ENCODE data around the gene POLL.

DNA sequence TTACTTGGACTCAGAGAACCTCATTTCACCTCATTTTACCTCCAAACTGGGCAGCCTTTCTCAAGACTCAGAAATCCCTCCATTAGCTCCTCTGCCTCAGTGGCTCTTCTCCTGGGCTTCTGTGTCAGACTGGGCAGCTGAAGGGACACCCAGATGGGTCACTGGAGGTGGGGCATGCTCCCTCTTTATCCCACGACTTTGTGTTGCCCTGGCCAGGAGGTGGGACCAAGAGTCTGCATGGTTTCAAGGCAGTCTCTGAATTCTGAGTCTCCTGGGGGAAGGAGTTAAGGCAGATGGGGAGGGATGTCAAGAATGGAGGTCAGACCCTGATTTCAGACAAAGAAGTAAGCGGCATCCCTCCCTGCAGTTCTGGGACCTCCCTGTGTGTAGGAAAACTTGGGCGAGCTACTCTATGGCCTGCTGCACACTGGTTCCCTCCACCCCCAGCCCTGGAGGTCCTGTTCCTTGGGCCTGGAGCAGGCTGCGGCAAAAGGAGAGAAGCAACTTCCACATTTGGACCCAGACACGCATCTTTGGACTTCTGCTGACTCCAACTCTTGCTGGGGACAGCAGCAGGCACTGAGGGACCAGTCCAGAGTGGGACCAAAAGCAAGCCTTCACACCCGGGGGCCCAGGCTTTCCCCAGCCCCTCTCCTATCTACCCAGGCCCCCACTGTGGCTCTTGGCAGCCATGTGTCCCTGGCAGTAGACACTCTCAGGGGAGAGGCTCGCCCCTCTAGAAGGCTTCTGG lies 10.8 kb downstream of the POLL start:
- TF ChIP-seq, protein P1, sequence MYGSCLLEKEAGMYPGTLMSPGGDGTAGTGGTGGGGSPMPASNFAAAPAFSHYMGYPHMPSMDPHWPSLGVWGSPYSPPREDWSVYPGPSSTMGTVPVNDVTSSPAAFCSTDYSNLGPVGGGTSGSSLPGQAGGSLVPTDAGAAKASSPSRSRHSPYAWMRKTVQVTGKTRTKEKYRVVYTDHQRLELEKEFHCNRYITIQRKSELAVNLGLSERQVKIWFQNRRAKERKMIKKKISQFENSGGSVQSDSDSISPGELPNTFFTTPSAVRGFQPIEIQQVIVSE (CRISPR knock-in tag; IDR thresholded peaks at IDR 0.05; ENCODE audit: borderline replicate concordance): no peak
- TF ChIP-seq, protein P2, sequence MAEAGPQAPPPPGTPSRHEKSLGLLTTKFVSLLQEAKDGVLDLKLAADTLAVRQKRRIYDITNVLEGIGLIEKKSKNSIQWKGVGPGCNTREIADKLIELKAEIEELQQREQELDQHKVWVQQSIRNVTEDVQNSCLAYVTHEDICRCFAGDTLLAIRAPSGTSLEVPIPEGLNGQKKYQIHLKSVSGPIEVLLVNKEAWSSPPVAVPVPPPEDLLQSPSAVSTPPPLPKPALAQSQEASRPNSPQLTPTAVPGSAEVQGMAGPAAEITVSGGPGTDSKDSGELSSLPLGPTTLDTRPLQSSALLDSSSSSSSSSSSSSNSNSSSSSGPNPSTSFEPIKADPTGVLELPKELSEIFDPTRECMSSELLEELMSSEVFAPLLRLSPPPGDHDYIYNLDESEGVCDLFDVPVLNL (CRISPR knock-in tag; IDR thresholded peaks at IDR 0.05; ENCODE audit: borderline replicate concordance, low read depth): no peak
- TF ChIP-seq, protein P3, sequence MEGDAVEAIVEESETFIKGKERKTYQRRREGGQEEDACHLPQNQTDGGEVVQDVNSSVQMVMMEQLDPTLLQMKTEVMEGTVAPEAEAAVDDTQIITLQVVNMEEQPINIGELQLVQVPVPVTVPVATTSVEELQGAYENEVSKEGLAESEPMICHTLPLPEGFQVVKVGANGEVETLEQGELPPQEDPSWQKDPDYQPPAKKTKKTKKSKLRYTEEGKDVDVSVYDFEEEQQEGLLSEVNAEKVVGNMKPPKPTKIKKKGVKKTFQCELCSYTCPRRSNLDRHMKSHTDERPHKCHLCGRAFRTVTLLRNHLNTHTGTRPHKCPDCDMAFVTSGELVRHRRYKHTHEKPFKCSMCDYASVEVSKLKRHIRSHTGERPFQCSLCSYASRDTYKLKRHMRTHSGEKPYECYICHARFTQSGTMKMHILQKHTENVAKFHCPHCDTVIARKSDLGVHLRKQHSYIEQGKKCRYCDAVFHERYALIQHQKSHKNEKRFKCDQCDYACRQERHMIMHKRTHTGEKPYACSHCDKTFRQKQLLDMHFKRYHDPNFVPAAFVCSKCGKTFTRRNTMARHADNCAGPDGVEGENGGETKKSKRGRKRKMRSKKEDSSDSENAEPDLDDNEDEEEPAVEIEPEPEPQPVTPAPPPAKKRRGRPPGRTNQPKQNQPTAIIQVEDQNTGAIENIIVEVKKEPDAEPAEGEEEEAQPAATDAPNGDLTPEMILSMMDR (IDR thresholded peaks at IDR 0.05): no peak
- TF ChIP-seq ATF1 (CRISPR knock-in tag; IDR thresholded peaks at IDR 0.05) (no peak), ZNF232 (CRISPR knock-in tag; IDR thresholded peaks at IDR 0.05) (no peak), RELA (CRISPR knock-in tag; IDR thresholded peaks at IDR 0.05; ENCODE audit: borderline replicate concordance) (no peak), NR2C2 (CRISPR knock-in tag; IDR thresholded peaks at IDR 0.05) (no peak)
- TF ChIP-seq, protein P4, sequence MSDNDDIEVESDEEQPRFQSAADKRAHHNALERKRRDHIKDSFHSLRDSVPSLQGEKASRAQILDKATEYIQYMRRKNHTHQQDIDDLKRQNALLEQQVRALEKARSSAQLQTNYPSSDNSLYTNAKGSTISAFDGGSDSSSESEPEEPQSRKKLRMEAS (CRISPR knock-in tag; IDR thresholded peaks at IDR 0.05): no peak
- TF ChIP-seq, protein P5, sequence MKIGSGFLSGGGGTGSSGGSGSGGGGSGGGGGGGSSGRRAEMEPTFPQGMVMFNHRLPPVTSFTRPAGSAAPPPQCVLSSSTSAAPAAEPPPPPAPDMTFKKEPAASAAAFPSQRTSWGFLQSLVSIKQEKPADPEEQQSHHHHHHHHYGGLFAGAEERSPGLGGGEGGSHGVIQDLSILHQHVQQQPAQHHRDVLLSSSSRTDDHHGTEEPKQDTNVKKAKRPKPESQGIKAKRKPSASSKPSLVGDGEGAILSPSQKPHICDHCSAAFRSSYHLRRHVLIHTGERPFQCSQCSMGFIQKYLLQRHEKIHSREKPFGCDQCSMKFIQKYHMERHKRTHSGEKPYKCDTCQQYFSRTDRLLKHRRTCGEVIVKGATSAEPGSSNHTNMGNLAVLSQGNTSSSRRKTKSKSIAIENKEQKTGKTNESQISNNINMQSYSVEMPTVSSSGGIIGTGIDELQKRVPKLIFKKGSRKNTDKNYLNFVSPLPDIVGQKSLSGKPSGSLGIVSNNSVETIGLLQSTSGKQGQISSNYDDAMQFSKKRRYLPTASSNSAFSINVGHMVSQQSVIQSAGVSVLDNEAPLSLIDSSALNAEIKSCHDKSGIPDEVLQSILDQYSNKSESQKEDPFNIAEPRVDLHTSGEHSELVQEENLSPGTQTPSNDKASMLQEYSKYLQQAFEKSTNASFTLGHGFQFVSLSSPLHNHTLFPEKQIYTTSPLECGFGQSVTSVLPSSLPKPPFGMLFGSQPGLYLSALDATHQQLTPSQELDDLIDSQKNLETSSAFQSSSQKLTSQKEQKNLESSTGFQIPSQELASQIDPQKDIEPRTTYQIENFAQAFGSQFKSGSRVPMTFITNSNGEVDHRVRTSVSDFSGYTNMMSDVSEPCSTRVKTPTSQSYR (CRISPR knock-in tag; IDR thresholded peaks at IDR 0.05): no peak

Data from WTC11 (cell line).